NCI-H1417 (cell line): Measurements from ENCODE around the gene STIM1.
"Not testable (repeated sequence)": the region's sequence is repeated elsewhere in the genome, so short reads cannot be mapped to it uniquely, and the experiment has no call there.

Experiments used
- DNase-seq, 3 experiments: peaks; one replicate each; lab custom pipeline; 2025; lab: John Stamatoyannopoulos, UW

The STIM1 gene

DNA sequence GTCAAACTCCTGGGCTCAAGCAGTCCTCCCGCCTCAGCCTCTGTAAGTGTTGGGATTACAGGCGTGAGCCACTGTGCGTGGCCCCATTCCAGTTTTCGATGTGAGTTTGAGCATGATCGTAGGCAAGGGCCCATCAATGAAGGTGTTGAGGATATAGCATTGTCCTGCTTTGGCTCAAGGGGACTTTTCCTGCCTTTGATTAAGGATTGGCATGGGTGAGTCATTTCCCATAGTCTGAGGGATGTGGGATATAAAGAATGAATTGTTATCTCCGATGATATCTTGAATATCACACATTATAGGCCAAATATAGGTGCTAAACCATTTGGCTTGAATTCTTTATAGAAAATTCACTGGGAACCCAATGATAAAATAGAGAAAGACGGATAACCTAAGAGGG is 30.4 kb downstream of the STIM1 start:
- DNase-seq = no peak

DNA sequence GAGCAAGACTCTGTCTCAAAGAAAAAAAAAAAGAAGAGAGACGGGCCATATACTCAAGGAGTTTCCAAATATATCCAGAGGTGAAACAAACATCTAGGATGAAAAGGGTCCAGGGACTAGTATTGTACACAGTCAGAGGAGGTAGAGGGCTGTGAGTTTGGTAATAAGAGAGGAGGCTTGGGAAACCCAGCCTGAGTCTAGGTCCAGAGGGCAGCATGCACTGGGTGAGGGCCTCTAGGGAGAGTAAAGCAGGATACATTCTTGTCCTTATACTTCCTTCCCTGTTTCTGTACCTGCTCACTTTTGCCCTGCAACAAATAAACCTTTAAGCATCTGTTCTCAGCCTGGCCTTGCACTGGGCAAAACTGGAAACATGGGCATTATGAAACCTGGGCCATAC is 31.5 kb downstream of the STIM1 start:
- DNase-seq = no peak

DNA sequence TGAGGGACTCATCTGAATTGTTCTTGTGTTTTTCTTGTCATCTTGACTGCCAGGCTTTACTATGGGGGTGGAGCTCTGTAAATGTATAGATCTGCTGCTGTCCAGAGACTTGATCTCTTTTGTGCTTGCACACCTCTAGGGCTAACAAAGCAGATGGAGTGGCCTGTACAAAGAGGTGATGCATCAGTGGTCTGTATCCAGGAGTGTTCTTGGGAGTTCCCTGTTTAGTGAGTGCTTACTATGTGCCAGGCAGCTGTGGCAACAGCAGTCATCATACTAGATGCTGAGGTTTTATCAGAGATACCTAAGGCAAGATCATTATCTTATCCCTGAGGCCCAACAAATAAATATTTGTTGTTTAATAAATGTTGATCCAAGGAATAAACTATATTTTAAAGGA is 33.4 kb downstream of the STIM1 start:
- no peak for DNase-seq

DNA sequence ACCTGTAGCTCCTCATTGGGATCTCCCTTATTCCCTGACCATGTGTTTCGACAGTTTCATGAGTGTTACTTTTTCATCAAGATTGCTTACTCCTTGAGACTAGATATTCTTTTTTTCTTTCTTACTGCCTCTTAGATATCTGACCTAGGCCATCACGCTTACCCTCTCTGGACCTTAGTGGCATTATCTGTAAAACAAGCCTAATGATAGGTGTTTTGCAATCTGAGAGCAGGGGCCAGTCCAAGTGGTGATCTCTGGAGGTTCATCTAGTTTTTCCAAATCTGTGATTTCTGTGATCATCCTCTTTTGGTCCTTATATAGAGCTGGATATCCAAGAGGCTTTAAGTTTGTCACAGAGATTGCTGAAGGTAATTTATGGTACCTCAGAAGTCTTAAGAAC is 34.5 kb downstream of the STIM1 start:
- DNase-seq = no peak

DNA sequence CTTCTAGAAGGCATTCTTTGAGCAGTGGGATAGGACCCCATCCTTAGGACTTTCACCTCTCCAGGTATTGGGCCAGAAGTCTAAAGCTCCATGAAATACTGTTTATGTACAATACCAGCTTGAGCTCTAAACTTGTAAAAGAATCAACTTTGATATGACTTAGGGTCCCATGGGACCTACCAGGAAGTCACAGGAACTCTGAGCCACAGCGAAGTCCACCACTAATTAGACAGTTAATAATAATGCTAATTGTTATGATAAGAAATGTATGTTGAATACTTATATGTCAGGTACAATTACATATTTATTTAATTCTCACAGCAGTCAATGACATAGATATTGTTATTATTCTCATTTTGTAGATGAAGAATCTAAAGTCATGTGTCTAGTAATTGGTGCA is 35.3 kb downstream of the STIM1 start:
- DNase-seq = no peak

DNA sequence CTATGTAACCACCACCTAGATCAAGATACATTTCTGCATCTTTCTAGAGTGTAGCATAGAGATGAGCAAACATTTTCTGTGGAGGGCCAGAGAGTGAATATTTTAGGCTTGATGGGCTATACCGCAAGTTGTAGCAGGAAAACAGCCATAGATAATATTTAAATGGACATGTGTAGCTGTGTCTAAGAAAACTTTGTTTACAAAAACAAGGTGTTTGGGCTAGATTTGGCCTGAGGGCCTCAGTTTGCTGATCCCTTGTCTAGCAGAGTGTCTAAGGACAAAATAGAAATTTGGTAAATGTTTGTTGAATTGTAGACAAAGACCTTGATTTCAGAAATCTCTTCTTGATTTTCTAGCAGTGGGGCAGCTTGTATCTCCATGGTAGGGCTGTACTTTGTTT is 36.3 kb downstream of the STIM1 start:
- no peak for DNase-seq

DNA sequence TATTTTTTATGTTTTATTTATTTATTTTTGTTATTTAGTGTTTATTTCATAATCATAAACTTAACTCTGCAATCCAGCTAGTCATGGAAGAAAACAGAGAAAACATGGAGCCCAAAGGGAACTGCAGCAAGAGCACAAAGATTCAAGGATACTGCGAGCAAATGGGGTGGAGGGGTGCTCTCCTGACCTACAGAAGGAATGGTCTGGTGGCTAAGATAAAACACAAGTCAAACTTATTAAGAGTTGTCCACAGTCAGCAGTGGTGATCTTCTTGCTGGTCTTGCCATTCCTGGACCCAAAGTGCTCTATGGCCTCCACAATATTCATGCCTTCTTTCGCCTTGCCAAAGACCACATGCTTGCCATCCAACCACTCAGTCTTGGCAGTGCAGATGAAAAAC is 36.7 kb downstream of the STIM1 start:
- DNase-seq = no peak

GRCh38 chr11:3893311-3893710 is 37.8 kb downstream of the STIM1 start:
- peak in 1 of 3 experiments; percentile 35 for DNase-seq

- DNase-seq = no peak
Measured at GRCh38 chr11:3894128-3894731, 38.8 kb downstream of the STIM1 start.

DNA sequence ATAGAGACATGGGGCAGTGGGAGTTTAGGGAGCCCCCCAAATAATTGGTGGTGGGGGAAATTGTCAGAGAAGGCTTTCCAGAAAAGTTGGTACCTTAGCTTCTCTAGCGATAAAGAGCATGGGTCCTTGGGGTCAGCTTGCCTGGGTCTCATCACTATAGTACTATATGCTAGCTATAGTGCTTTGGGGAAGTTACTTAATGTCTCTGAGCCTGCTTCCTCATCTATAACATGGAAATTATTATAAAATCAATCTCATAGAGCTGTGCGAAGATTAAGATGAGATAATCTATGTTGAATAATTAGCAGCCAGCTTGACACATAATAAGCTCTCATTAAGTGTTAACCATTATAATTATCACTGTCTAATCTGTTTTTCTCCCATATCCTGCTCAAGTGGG is 41.2 kb downstream of the STIM1 start:
- DNase-seq = no peak

DNA sequence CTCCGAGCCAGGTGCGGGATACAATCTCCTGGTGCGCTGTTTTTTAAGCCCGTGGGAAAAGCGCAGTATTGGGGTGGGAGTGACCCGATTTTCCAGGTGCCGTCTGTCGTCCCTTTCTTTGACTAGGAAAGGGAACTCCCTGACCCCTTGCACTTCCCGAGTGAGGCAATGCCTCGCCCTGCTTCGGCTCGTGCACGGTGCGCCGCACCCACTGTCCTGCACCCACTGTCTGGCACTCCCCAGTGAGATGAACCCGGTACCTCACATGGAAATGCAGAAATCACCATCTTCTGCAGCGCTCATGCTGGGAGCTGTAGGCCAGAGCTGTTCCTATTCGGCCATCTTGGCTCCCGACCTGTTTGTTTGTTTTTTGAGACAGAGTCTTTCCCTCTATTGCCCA is 44.8 kb downstream of the STIM1 start:
- not testable (repeated sequence) for DNase-seq

DNA sequence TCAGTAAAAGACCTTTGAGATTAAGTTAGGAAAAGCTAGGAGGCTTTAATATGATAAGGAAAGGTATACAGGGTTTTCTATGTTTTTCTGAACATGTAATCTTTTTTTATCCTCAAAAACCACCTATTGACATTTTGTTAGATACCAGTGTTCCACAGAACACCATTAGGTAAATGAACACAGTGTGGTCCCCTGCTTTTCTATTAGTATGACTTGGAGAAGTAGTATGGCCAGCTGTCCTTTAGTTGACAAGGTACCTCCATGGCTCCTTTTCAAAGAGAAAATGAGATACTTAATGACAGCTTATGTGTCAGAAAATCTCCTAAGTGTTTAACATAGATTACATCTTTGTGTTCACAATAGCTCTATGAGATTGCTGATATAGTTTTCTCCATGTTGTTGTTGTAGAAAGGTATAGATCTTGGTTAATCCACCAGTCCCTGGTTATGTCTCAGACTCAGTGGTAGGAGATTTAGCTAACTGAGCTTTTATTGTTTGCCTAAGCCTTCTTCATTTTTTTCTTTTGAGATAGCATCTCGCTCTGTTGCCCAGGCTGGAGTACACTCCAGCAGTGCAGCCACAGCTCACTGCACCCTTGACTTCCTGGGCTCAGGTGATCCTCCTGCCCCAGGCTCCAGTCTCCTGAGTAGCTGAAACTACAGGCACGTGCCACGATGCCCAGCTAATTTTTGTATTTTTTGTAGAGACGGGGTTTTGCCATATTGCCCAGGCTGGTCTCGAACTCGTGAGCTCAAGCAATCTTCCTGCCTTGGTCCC is 46.0 kb downstream of the STIM1 start:
- DNase-seq = no peak

GRCh38 chr11:3902441-3902840 is 47.0 kb downstream of the STIM1 start:
- DNase-seq = no peak

DNA sequence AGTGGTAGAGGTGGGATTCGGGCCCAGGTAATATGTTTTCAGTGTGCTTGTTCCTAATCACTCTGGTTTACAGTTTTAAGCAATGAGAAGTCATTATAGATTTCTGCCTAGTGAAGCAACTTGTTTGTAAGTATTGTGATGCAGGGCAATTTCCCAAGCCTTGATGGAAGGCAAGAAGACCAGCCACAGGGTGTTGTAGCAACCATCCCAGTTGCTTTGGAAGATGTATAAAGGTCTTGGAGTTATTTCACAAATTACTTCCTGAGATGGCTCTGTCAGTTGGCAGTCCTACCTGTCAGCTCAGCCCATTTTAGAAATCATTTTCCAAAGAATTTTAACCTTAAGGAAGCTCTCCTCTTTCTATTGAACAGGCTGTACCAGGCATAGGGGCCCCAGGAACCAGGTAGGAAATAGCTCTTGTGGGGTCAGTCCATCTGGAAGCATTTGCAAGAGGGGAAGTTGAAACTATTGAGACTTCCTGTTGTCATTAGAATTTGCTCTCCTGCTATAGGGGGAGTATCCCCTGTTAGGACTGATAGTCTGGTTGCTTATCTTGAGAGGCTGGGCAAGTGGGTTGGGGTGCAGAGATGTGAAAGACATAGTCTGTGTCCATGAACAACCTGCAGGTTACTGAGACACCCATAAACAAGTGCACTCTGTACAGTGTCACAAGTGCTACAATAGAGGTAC is 47.9 kb downstream of the STIM1 start:
- no peak for DNase-seq

GRCh38 chr11:3904228-3904627 is 48.8 kb downstream of the STIM1 start:
- DNase-seq = no peak

GRCh38 chr11:3905080-3905953 is 49.9 kb downstream of the STIM1 start:
- DNase-seq = no peak

GRCh38 chr11:3906166-3906565 is 50.7 kb downstream of the STIM1 start:
- DNase-seq = no peak

GRCh38 chr11:3907590-3907989 is 52.1 kb downstream of the STIM1 start:
- DNase-seq = no peak

GRCh38 chr11:3909901-3910300 is 54.4 kb downstream of the STIM1 start:
- no peak for DNase-seq

- no peak for DNase-seq
Measured at GRCh38 chr11:3911908-3912505, 56.5 kb downstream of the STIM1 start.

DNA sequence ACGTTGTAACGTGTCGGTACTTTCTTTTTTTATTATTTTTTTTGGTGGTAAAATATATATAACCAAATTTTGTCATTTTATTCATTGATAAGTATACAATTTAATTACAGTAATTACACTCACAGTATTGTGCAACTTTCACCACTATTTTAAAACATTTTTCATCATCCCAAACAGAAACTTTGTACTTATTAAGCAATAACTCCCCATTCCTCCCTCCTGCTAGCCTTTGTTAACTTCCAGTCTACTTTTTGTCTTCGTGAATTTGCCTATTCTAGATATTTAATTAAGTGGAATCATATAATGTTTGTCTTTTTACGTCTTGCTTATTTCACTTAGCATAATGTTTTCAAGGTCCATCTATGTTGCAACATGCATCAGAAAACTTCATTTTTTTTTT is 58.5 kb downstream of the STIM1 start:
- DNase-seq = no peak

DNA sequence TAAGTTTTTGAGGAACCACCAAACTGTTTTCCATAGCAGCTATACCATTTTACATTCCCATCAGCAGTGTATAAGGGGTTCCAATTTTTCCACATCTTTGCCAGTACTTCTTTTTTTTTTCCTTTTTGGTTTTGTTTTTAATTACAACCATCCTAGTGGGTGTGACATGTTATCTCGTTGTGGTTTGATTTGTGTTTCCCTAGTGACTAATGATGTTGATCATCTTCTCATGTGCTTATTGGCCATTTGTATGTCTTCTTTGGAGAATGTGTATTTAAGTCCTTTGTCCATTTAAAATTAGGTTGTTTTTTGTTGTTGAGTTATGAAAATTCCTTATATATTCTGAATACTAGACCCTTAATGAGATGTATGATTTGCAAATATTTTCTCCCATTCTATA is 59.3 kb downstream of the STIM1 start:
- DNase-seq = no peak
